Measurements from ENCODE around the gene ASB2.

DNA sequence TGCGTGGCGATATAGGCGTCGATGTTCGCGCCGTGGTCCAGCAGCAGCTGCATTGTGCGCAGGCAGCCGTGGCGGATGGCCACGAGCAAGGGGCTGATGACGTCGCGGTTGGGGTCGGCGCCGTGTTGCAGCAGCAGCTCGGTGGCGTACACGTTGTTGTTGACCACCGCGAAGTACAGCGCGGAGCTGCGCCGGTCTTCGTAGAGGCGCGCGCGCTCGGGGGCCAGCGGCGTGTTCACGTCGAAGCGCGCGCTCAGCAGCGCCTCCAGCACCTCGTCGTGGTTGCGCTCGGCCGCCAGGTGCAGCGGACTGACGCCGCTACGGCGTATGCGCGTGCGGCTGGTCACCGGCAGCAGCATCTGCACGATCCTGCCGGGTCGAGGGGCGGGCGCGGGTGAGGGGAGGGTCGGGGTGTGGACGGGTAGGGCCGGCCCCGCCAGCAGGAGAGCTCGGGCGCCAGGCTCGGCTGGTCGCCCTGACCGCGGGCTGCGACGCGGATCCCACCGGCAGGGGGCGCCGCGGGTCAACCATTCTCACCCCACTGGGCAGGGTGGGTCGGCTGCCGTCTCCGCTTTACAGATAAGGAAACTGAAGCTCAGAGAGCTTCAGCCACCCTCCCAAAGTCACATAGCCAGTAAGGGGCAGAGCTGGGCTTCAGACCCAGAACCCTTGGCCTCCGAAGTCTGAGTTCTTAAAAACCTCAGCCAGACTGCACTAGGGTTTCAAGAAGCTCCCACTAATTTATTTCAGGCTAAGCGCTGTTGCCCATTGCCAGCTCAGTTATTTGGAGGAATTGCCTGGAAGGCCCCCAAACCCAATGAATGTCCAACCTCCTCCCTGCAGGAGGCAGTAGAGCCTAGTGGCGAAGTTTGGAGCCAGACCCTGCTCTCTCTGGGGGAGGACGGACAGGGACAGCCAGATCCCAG, 36.8 kb downstream of the ASB2 start:
- no peak for TF ChIP-seq POLR2A (IDR thresholded peaks at IDR 0.05)
- TF ChIP-seq, protein P1, sequence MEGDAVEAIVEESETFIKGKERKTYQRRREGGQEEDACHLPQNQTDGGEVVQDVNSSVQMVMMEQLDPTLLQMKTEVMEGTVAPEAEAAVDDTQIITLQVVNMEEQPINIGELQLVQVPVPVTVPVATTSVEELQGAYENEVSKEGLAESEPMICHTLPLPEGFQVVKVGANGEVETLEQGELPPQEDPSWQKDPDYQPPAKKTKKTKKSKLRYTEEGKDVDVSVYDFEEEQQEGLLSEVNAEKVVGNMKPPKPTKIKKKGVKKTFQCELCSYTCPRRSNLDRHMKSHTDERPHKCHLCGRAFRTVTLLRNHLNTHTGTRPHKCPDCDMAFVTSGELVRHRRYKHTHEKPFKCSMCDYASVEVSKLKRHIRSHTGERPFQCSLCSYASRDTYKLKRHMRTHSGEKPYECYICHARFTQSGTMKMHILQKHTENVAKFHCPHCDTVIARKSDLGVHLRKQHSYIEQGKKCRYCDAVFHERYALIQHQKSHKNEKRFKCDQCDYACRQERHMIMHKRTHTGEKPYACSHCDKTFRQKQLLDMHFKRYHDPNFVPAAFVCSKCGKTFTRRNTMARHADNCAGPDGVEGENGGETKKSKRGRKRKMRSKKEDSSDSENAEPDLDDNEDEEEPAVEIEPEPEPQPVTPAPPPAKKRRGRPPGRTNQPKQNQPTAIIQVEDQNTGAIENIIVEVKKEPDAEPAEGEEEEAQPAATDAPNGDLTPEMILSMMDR (IDR thresholded peaks at IDR 0.05), result peak; percentile 79 to 93 (median 87)
